ENCODE results near the gene IER5L.

Gene IER5L

DNA sequence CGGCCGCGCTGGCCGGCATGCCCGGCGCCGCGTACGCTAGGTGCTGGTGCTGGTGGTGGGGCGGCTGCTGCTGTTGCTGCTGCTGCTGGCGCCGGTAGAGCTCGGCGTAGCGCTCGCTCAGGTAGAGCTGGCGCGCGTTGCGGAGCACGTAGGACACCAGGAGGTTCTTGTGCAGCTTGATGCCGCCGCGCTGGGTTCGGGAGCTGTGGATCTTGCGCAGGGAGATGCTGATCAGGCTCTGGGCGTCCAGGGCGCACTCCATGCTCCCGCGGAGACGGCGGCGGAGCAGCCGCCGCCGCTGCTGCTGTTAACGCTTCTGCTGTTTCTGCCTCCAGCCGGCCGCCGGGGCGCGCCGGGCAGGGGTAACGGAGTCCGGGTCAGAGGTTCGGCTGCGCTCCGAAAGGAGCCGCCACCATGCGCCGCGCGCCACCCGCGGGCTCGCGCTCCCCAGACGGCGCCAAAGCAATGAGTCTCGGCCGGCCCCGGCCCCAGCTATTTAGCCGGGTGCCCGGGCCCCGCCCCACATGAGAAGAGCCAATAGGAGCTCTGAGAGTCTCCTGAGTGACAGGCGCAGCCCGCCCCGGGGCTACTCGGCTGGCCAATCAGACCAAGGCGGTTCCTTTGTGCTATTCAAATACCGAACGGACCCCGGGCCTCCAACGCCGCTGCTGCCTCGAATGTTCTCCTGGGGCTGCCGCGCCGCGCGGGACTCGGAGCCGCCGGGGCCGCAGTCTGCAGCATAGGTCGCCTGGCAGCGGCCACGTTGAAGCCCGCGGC, at the start of gene IER5L:
Gene IER5L (minus strand): TSS at position 471 of the 777 bp plus-strand sequence. CDS start 209 bp downstream, at position 262.
- peak; percentile 88 to 90 for DNase-seq (ENCODE audit: low read depth in 2 of 2)

DNA sequence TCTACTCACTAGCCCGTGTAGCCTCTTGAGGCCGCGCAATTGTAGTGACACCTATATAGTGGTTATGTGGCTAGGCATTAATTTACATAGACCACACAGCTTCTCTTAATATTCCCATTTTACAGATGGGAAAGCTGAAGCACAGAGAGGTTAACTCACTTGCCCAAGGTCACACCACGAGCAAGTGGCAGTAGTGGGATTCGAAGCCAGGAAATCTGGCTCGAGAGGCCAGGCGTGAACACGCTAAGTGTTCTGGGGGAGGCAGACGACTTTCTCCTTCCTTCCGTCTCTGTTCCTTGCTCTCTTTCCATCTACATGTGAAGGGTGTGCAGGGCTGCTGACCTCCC, 49.8 kb upstream of the IER5L start:
- no peak for DNase-seq (ENCODE audit: low read depth in 2 of 2)

DNA sequence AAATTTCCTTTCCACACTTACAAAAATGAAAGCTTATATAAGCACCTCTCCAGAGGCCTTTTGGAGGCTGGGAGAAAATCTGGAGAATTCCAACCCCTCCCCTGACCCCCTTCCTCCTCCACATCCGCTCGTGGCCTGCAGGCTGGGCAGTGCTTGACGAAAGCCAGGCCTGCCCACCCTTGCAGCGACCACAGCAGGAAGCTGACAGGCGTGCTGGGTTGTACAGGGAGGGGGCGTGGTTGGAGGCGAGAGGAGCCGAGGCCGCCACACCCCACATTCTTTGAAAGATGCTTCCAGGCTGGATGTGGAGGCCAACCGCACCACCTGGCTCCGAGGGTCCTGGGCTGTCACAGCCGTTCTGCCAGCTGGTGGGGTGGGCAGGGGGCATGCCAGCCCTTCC, 47.8 kb upstream of the IER5L start:
- DNase-seq (ENCODE audit: low read depth in 2 of 2), result peak; percentile 16 to 40

DNA sequence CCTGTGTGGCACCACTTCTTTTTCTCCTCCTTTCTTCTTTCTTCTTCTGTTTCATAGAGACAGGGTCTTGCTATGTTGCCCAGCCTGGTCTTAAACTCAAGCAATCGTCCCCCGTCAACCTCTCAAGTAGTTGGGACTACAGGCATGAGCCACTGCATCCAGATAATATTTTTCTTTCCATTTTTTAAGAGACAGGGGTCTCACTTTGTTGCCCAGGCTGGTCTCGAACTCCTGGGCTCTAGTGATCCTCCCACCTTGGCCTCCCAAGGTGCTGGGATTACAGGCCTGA, 47.4 kb upstream of the IER5L start:
- no peak for DNase-seq (ENCODE audit: low read depth in 2 of 2)

DNA sequence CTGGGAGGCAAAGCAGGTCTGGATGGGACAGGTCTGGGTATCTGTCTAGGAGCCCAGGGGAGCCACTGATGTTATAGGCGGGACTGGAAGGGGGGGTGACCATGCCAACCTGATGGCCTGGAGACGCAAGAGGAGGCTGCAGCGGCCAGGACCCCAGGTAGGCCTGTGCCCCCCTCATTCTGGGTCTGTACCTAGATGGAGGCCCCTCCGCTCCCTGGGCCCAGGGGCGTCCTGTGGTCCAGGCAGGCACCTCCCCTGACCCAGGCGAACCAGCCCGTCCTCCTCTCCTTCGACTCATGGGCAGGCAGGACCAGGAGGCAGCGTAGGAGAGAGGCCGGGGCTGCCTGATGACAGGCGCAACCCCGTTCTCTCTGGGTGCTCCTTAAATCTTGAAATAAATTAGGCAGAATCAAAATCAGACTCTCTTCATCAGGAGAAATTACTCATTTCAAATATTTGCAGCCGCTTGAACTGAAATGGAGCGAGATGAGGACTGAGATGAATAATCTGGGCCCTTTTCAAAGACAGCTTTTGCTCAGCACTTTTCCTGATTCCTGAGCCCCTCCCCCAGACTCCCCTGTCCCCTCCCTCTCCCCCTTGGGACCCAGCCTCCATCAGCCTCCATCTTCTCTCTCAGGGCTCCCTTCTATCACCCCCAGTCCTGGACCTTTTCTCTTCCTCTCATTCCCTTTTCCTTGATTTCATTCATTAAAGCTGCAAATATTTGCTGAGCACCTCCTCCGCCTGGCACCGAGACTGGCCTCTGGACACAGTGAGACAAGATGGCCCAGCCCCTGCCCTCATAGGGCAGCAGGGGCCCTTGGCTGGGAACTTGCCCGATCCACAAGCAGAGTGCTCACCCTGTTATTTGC, 46.8 kb upstream of the IER5L start:
- DNase-seq (ENCODE audit: low read depth in 2 of 2), result no peak

DNA sequence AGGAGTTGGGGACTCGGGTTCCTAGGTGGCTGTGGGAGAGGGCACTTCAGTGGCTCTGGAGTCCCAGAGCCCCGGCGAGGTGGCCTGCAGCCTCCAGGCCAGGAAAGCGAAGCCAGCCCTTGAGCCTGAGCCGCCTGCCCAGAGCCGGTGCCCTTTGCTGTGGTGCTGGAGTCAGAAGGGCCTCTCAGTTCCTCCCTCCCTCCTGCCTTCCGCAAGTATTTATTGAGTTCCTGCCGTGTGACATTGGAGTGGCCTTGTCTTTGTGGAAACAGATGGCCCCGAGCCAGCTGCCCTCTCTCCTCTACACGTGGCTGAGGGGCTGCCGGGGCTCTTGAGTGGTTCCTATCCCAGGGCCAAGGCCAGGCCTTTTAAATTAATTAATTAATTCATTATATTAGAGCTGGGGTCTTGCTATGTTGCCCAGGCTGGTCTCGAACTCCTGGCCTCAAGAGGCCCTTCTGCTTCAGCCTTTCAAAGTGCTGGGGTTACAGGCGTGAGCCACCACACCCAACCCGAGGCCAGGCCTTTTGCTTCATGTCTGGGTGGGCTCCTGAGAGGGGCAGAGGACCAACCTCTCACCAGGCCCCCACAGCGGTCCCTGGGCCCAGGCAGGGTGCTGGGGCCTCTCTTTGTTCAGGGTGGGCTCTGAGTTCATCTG, 45.6 kb upstream of the IER5L start:
- DNase-seq (ENCODE audit: low read depth in 2 of 2), result no peak

- no peak for DNase-seq (ENCODE audit: low read depth in 2 of 2)
Observed at GRCh38 chr9:129222819-129223218, 44.8 kb upstream of the IER5L start.

DNA sequence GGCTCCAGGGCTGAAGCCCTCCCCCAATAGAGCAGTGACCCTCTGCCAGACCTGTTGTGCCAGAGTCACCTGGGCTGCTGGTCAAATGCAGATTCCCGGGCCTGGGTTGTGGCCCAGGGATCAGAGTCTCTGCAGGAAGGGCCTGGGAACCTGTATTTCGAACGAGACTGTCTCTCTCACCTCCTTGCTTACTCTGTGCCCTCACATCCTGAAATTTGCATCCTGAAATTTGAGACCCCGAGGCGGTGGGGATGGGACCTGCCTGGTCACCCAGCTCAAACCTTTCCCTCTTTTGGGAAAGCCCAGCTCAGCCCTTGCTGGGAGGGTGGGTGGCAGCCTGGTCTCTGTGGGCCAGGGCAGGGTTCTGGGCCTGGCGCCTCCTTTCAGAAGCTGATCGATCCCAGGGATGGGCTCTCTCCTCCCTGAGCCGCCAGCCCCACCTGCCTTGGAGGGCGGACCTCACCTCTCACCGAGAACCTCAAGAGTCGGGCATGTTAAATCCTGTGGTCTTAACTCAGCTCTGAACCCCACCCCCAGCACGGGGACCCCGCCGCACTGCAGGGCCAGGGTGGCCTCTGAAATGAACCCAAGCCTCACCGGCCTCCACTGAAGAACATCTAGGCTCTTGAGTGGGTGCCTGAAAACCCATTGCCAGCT, 44.0 kb upstream of the IER5L start:
- DNase-seq (ENCODE audit: low read depth in 2 of 2), result no peak

DNA sequence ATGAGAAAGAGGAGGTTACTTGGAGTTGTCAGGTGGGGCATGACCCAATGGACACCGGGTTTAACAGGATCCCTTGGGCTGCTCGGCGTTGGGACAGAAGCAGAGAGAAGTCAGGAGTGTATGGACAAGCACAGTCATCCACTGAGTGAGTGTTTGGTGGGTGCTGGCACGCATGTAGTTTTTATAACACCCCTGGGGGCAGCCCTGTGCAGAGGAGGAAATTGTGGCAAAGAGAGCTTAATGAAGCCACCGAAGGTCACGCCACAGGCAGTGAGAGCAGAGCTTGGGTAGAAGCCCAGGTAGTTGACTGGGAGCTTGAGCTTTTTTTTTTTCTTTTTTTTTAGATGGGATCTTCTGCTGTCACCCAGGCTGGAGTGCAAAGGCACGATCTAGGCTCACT, 43.2 kb upstream of the IER5L start:
- peak in 1 of 2 donors; percentile 24 for DNase-seq (ENCODE audit: low read depth in 2 of 2)

DNA sequence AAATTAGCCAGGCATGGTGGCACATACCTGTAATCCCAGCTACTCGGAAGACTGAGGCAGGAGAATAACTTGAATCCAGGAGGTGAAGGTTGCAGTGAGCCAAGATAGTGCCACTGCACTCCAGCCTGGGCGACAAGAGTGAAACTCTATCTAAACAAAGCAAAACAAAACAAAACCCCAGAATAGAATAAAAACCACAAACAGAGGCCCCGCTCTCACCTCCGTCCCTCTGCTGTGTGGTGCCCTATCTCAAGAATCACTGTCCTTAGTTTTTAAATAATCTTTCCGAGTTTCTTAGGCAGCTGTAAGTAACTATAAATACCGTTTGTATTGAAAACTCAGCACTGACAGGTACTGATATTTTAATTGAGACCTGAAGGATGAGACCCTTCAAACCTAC, 42.7 kb upstream of the IER5L start:
- no peak for DNase-seq (ENCODE audit: low read depth in 2 of 2)

DNA sequence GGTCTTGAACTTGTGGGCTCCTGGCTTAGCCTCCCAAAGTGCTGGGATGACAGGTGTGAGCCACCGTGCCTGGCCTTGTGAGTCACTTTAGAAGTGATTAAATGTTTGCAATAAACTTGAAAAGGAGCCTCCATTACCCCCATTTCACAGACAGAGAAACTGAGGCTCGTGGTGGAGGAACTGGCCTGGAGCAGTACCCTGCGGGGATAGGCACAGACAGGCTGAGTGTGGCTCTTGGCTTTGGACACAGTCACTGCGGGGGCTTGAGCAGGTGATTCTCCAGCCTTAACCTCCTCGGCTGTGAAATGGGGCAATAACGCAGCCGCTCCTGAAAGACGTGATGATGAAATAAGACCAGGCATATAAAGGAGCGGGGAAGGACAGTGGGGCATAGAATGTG, 40.9 kb upstream of the IER5L start:
- no peak for DNase-seq (ENCODE audit: low read depth in 2 of 2)

DNA sequence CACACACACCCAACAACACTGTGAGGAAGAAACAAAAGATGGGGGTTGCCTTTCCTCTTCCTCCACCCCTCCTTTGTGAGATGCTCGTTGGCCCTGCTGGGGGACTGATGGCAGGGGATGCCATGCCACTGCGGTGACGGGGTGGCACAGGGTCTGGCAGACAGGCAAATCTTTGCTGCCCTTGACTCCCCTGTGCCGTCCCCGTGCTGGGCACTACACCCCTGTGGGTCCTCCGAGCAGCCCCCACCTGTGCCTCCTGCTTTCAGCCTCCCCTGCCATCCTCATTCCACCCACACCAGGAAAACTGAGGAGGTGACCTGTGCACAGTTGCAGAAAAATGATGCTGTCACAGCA, 40.2 kb upstream of the IER5L start:
- no peak for DNase-seq (ENCODE audit: low read depth in 2 of 2)

- DNase-seq (ENCODE audit: low read depth in 2 of 2), result no peak
Observed at GRCh38 chr9:129213551-129213950, 35.5 kb upstream of the IER5L start.

DNA sequence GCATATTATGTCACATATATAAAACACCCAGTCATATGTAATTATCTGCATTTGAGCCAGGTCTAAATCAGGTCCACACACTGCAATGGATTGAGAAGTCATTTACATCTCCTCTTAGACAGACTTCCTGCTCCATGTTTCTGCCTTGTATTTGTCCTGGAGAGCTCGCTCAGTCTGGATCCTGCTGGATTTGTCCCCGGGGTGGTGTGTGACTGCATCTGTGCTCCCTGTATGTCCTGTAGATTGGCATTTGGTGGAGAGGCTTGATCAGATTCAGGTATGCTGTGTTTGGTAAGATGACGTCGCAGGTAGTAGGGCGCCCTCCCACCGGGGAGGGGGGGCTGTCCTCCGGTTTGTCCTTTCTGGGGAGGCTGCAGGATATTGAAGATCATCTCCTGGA, 33.6 kb upstream of the IER5L start:
- DNase-seq (ENCODE audit: low read depth in 2 of 2), result no peak

- no peak for DNase-seq (ENCODE audit: low read depth in 2 of 2)
Observed at GRCh38 chr9:129210125-129210524, 32.1 kb upstream of the IER5L start.

DNA sequence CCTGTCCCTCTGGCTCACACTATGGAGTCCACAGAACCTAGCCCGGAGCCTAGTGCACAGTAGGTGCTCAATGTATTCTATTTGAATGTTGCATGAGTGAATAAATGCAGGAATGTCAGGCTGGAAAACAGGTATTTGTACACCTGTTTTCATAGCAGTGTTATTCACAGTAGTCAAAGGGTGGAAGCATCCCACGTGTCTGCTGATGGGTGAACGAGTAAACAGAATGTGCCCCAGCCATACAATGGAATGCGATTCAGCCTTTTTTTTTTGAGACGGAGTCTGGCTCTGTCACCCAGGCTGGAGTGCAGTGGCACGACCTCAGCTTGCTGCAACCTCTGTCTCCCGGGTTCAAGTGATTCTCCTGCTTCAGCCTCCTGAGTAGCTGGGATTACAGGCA, 31.5 kb upstream of the IER5L start:
- no peak for DNase-seq (ENCODE audit: low read depth in 2 of 2)

- no peak for DNase-seq (ENCODE audit: low read depth in 2 of 2)
Observed at GRCh38 chr9:129209109-129209508, 31.0 kb upstream of the IER5L start.

DNA sequence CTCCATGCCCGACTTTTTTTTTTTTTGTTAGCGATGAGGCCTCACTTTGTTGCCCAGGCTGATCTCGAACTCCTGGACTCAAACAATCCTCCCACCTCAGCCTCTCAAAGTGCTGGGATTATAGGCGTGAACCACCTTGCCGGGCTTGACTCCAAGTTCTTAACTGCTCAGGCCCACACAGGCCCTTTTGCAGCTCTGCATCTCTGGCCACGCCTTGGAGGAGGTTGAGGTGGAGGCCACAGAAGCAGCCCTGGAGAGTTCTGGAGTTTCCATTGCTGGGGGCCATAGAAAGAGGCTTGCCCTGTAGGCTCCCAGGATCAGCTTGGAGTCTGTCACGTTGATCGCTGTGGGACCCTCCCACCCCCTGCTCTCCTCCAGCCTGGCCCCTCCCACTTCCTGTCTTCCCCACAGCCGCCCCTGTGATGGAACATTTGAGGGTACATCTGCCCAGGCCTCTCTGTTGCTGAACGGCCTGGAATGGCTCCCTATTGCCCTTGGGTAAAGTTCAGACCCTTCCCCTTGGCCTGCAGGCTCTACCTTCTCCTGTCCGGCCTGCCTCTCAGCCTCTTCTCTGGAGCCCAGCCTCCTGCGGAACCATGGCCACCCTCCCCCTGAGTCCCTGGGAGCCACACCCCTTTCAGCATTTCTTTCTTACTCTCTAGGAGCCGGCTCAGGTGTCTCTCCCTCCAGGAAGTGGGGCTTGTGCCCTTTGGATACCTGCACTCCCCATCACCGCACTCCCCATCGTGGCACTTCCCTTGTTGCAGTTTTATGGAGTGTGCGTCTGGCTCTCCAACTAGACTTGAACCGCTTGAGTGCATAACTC, 30.4 kb upstream of the IER5L start:
- peak; percentile 59 to 70 for DNase-seq (ENCODE audit: low read depth in 2 of 2)

DNA sequence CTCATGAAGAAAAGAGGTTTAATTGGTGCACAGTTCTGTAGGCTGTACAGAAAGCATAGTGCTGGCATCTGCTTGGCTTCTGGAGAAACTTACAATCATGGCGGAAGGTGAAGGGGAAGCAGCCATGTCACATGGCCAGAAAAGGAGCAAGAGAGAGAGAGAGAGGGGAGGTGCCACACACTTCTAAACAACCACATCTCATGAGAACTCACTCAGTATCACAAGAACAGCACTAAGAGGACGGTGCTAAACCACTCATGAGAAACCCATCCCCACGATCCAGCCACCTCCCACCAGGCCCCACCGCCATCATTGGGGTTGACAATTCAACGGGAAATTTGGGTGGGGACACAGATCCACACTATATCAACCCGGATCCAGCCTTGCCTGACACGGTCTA, 28.8 kb upstream of the IER5L start:
- no peak for DNase-seq (ENCODE audit: low read depth in 2 of 2)

GRCh38 chr9:129206401-129206800, 28.3 kb upstream of the IER5L start:
- DNase-seq (ENCODE audit: low read depth in 2 of 2), result no peak

DNA sequence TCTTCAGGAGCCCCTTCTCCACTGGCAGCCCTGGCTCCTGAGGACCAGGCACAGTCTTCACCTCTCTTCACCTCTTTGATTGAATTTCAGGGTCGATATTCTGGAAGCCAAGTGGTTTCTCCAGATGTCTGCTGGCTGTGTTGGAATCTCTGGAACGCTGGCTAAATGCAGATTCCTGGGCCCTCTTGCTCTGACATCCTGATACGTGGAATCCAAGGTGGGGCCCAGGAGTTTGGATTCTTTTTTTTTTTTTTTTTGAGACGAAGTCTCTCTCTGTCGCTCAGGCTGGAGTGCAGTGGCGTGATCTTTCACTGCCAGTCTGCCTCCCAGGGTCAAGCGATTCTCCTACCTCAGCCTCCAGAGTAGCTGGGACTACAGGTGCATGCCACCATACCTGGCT, 26.8 kb upstream of the IER5L start:
- DNase-seq (ENCODE audit: low read depth in 2 of 2), result no peak

DNA sequence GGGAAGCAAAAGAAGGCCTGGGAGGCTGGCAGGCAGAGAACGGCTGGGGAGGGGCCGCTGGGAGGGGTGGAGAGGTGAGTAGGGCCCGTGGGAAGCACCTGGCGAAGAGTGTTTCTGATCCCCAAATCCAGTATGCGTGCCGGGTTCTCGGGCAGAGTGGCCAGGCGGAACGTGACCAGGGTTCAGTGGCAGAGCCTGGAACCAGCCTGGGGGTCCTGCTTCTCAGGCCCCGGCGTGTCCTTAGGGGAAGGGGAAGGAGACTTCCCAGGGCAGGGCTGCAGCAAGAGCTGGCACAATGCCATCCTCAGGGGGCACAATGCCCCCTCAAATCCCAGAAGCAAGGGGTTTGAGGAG, 25.5 kb upstream of the IER5L start:
- no peak for DNase-seq (ENCODE audit: low read depth in 2 of 2)

Data from stimulated activated CD8-positive, alpha-beta memory T cell treated with anti-CD3 and anti-CD28 coated beads, Interleukin-7, amount 100 ng/mL, for 4 hours (primary cell).